Prostate gland (tissue), 2 donors: ENCODE data around the gene DMRTB1.

ENCODE experiments used
- POLR2A ChIP-seq: fragments of 450-650 bp; IDR thresholded peaks from one replicate; pipeline ENCODE4 v1.6.1; 2016; ENCODE audit warnings: antibody characterized with exemption, mild to moderate bottlenecking
- TF ChIP-seq, protein P1 (sequence below), 4 experiments: fragments of 200-600 bp in 2 of 4; fragments of 450-650 bp in 2 of 4; sonication (generic) in 2 of 4; IDR thresholded peaks; 1 replicate in 3 of 4; 2 replicates in 1 of 4; pipeline ENCODE4 v1.5.1; 2016 to 2019; ENCODE audit warnings: antibody characterized with exemption in 4 of 4, mild to moderate bottlenecking in 2 of 4, moderate library complexity in 2 of 4

DNA sequence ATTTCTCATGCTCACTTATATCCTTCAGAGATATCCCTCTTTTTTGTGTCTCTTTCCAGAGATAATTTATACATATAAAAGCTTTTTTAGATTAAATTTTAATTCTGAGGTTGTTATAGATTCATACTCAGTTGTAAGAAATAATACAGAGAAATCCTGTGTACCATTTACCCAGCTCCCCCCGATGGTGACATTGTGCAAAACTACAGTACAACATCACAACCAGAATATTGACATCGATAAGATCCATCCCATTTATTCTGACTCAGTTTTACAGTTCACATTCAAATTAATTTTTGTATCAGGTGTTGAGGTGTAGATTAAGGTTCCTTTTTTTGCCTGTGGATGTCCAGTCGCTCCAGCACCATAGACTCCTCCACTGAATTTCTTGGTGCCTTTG is 14.3 kb downstream of the DMRTB1 start:
- TF ChIP-seq, protein P1, sequence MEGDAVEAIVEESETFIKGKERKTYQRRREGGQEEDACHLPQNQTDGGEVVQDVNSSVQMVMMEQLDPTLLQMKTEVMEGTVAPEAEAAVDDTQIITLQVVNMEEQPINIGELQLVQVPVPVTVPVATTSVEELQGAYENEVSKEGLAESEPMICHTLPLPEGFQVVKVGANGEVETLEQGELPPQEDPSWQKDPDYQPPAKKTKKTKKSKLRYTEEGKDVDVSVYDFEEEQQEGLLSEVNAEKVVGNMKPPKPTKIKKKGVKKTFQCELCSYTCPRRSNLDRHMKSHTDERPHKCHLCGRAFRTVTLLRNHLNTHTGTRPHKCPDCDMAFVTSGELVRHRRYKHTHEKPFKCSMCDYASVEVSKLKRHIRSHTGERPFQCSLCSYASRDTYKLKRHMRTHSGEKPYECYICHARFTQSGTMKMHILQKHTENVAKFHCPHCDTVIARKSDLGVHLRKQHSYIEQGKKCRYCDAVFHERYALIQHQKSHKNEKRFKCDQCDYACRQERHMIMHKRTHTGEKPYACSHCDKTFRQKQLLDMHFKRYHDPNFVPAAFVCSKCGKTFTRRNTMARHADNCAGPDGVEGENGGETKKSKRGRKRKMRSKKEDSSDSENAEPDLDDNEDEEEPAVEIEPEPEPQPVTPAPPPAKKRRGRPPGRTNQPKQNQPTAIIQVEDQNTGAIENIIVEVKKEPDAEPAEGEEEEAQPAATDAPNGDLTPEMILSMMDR (IDR thresholded peaks at IDR 0.05) = no peak
- no peak for TF ChIP-seq POLR2A
